ENCODE data around the gene LILRB1. TPM values are rescaled to one million over a fixed set of nuclear protein-coding genes. Genes with fewer than 3 reads are reported as not detected.

Gene LILRB1
- total and polyA plus RNA-seq, 9 of the 15 experiments (the other 6 are each of a cell fraction or from before 2014, with no cell fraction given) = not detected

GRCh38 chr19:54674021-54674617 is 43.8 kb downstream of the LILRB1 start:
- peak; percentile 86 for FAIRE-seq
- Histone ChIP-seq H3K27ac (ENCODE audit: extremely low read depth, low read depth, low read length) (no peak overlapping the region), H3K27me3 (ENCODE audit: control insufficient read depth in 2 of 2, insufficient read depth in 2 of 2, low read length in 2 of 2) (peaks cover 2 to 19% of the 10 kb centered on the region in 2 experiments; a peak in 4 of 5 replicates), H3K4me2 (ENCODE audit: insufficient read depth, low read length) (no peak overlapping the region), H3K9me3 (replicated peaks; ENCODE audit: control insufficient read depth, insufficient read depth, low read depth, low read length) (no peaks in the 10 kb centered on the region), H3K4me1 (replicated peaks in 1 of 2; ENCODE audit: control insufficient read depth in 2 of 2, insufficient read depth in 2 of 2, low read length in 2 of 2) (no peaks in the 10 kb centered on the region), H2AFZ (ENCODE audit: low read depth, low read length) (no peak overlapping the region), H3K9me1 (ENCODE audit: control insufficient read depth, insufficient read depth, low read length) (no peaks in the 10 kb centered on the region), H4K20me1 (replicated peaks; ENCODE audit: control insufficient read depth, insufficient read depth, low read length) (no peaks in the 10 kb centered on the region), H3K36me3 (ENCODE audit: control insufficient read depth, insufficient read depth, low read length) (no peaks in the 10 kb centered on the region), H3K4me3 (no peak overlapping the region), H3K9ac (ENCODE audit: insufficient read depth in 1 of 2, low read depth in 2 of 2, low read length in 2 of 2) (no peak overlapping the region), H3K79me2 (ENCODE audit: control insufficient read depth, insufficient read depth, low read length) (no peaks in the 10 kb centered on the region)
- POLR2A ChIA-PET = interaction anchor here (0.6 to 0.9 kb wide), 2 partner anchors 9 to 344 kb away, joined by 3 read pairs; no protein-coding TSS in a partner anchor
- ATAC-seq = peak; percentile 83
- CTCF ChIA-PET (ENCODE audit: low intra/inter-chr PET ratio) = interaction anchor here (0.9 to 1.2 kb wide), 4 partner anchors 12 to 426 kb away, joined by 3 read pairs; partner anchors contain the start of gene LILRB4
- no TSS peak for BruUV-seq (replicated peaks)
- DNase-seq (ENCODE audit: extremely low read depth in 1 of 4, low spot score in 3 of 4) = peak; percentile 54 to 75 (median 56)
- WGBS (ENCODE audit: insufficient coverage, low coverage, missing lambda C conversion rate) = 27% methylated on average over 2 of the region's 2 CpGs
- intact Hi-C loops (cut with micrococcal nuclease) = loop anchor here (10.0 kb wide), 1 partner anchor 211 kb away; no protein-coding TSS in a partner anchor
- in situ Hi-C loops (cut with MboI) = loop anchor here (10.0 to 25.0 kb wide), 2 partner anchors 189 to 763 kb away; partner anchors contain the start of gene SHISA7
- TF ChIP-seq NR1H2 (CRISPR knock-in tag; IDR thresholded peaks at IDR 0.05) (no peak), ELF1 (tag; IDR thresholded peaks at IDR 0.05) (no peak), LEF1 (IDR thresholded peaks at IDR 0.05) (no peak), GTF2B (IDR thresholded peaks at IDR 0.05; ENCODE audit: extremely low read depth, insufficient read length) (no peak), ZNF280B (CRISPR knock-in tag; IDR thresholded peaks at IDR 0.05) (no peak), NCOA6 (IDR thresholded peaks at IDR 0.05) (no peak), BRCA1 (IDR thresholded peaks at IDR 0.05) (no peak), BRCA1 (CRISPR knock-in tag; IDR thresholded peaks at IDR 0.05) (no peak)
- TF ChIP-seq, protein P1, sequence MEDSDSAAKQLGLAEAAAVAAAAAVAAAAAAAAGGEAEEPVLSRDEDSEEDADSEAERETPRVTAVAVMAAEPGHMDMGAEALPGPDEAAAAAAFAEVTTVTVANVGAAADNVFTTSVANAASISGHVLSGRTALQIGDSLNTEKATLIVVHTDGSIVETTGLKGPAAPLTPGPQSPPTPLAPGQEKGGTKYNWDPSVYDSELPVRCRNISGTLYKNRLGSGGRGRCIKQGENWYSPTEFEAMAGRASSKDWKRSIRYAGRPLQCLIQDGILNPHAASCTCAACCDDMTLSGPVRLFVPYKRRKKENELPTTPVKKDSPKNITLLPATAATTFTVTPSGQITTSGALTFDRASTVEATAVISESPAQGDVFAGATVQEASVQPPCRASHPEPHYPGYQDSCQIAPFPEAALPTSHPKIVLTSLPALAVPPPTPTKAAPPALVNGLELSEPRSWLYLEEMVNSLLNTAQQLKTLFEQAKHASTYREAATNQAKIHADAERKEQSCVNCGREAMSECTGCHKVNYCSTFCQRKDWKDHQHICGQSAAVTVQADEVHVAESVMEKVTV (CRISPR knock-in tag; IDR thresholded peaks at IDR 0.05) = 0 out of 2 replicates have a peak, but pooled peaks have one; percentile 19
- TF ChIP-seq, protein P2, sequence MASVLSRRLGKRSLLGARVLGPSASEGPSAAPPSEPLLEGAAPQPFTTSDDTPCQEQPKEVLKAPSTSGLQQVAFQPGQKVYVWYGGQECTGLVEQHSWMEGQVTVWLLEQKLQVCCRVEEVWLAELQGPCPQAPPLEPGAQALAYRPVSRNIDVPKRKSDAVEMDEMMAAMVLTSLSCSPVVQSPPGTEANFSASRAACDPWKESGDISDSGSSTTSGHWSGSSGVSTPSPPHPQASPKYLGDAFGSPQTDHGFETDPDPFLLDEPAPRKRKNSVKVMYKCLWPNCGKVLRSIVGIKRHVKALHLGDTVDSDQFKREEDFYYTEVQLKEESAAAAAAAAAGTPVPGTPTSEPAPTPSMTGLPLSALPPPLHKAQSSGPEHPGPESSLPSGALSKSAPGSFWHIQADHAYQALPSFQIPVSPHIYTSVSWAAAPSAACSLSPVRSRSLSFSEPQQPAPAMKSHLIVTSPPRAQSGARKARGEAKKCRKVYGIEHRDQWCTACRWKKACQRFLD (CRISPR knock-in tag; IDR thresholded peaks at IDR 0.05) = no peak
- TF ChIP-seq, protein P3, sequence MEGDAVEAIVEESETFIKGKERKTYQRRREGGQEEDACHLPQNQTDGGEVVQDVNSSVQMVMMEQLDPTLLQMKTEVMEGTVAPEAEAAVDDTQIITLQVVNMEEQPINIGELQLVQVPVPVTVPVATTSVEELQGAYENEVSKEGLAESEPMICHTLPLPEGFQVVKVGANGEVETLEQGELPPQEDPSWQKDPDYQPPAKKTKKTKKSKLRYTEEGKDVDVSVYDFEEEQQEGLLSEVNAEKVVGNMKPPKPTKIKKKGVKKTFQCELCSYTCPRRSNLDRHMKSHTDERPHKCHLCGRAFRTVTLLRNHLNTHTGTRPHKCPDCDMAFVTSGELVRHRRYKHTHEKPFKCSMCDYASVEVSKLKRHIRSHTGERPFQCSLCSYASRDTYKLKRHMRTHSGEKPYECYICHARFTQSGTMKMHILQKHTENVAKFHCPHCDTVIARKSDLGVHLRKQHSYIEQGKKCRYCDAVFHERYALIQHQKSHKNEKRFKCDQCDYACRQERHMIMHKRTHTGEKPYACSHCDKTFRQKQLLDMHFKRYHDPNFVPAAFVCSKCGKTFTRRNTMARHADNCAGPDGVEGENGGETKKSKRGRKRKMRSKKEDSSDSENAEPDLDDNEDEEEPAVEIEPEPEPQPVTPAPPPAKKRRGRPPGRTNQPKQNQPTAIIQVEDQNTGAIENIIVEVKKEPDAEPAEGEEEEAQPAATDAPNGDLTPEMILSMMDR (IDR thresholded peaks at IDR 0.05 in 2 of 3, conservative IDR thresholded peaks at IDR 0.05 in 1 of 3; ENCODE audit: insufficient read depth in 2 of 3, low read depth in 1 of 3, low read length in 3 of 3) = peak; percentile 60 to 89 (median 76); a peak in 5 of 6 replicates
- TF ChIP-seq, protein P4, sequence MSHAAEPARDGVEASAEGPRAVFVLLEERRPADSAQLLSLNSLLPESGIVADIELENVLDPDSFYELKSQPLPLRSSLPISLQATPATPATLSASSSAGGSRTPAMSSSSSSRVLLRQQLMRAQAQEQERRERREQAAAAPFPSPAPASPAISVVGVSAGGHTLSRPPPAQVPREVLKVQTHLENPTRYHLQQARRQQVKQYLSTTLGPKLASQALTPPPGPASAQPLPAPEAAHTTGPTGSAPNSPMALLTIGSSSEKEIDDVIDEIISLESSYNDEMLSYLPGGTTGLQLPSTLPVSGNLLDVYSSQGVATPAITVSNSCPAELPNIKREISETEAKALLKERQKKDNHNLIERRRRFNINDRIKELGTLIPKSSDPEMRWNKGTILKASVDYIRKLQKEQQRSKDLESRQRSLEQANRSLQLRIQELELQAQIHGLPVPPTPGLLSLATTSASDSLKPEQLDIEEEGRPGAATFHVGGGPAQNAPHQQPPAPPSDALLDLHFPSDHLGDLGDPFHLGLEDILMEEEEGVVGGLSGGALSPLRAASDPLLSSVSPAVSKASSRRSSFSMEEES (CRISPR knock-in tag; IDR thresholded peaks at IDR 0.05) = no peak
